ENCODE measurements around the gene R3HCC1L. TPM values are rescaled to one million over a fixed set of nuclear protein-coding genes. Genes with fewer than 3 reads are reported as not detected.

R3HCC1L gene
- total RNA-seq, 3 donors from 2014 or later (not counting 1 experiment from before 2014, with no cell fraction given) = 17.9 to 25.6 (median 23.3) TPM

GRCh38 chr10:98260350-98260749 is 125.9 kb downstream of the R3HCC1L start:
- no peak for ATAC-seq
- DNase-seq = no peak
- Mint-ChIP-seq H3K4me3 (no peak overlapping the region), H3K27ac (no peak overlapping the region), H3K4me1 (peaks cover 0 to 15% of the 10 kb centered on the region in 2 donors), H3K27me3 (ENCODE audit: low read depth in 2 of 2) (no peaks in the 10 kb centered on the region), H3K36me3 (no peaks in the 10 kb centered on the region), H3K9me3 (no peaks in the 10 kb centered on the region)
- Histone ChIP-seq H3K27me3 (ENCODE audit: control insufficient read depth, insufficient read depth, low read length) (no peaks in the 10 kb centered on the region), H3K27ac (ENCODE audit: low read length) (no peak overlapping the region), H3K9me3 (ENCODE audit: control insufficient read depth, insufficient read depth, low read length) (no peaks in the 10 kb centered on the region), H3K4me1 (ENCODE audit: control insufficient read depth, insufficient read depth, low read length) (peaks cover 11% of the 10 kb centered on the region), H3K36me3 (ENCODE audit: control insufficient read depth, insufficient read depth, low read length) (no peaks in the 10 kb centered on the region), H3K4me3 (ENCODE audit: low read length) (no peak overlapping the region)
- WGBS (ENCODE audit: insufficient coverage) = 85% methylated on average over 9 of the region's 9 CpGs
- intact Hi-C loops (cut with micrococcal nuclease) = no loop called here
- no peak for TF ChIP-seq CTCF (IDR thresholded peaks at IDR 0.05)

- Histone ChIP-seq H3K4me1 (ENCODE audit: control insufficient read depth, insufficient read depth, low read length) (peaks cover 8% of the 10 kb centered on the region), H3K36me3 (ENCODE audit: control insufficient read depth, insufficient read depth, low read length) (no peaks in the 10 kb centered on the region), H3K27ac (ENCODE audit: low read length) (no peak overlapping the region), H3K9me3 (ENCODE audit: control insufficient read depth, insufficient read depth, low read length) (no peaks in the 10 kb centered on the region), H3K27me3 (ENCODE audit: control insufficient read depth, insufficient read depth, low read length) (no peaks in the 10 kb centered on the region), H3K4me3 (ENCODE audit: low read length) (no peak overlapping the region)
- DNase-seq (no peak), ATAC-seq (no peak)
- Mint-ChIP-seq H3K4me3 (no peak overlapping the region), H3K9me3 (no peaks in the 10 kb centered on the region), H3K27me3 (ENCODE audit: low read depth in 2 of 2) (no peaks in the 10 kb centered on the region), H3K4me1 (peaks cover 0 to 15% of the 10 kb centered on the region in 2 donors), H3K36me3 (no peaks in the 10 kb centered on the region), H3K27ac (no peak overlapping the region)
- TF ChIP-seq CTCF (IDR thresholded peaks at IDR 0.05) = no peak
- WGBS (ENCODE audit: insufficient coverage) = 94% methylated on average over 14 of the region's 14 CpGs
- intact Hi-C loops (cut with micrococcal nuclease) = no loop called here
Measured at GRCh38 chr10:98260752-98261151, 126.3 kb downstream of the R3HCC1L start.

GRCh38 chr10:98261436-98262277 is 127.2 kb downstream of the R3HCC1L start:
- Histone ChIP-seq H3K36me3 (ENCODE audit: control insufficient read depth, insufficient read depth, low read length) (no peaks in the 10 kb centered on the region), H3K4me3 (ENCODE audit: low read length) (no peak overlapping the region), H3K27me3 (ENCODE audit: control insufficient read depth, insufficient read depth, low read length) (no peaks in the 10 kb centered on the region), H3K27ac (ENCODE audit: low read length) (no peak overlapping the region), H3K9me3 (ENCODE audit: control insufficient read depth, insufficient read depth, low read length) (no peaks in the 10 kb centered on the region), H3K4me1 (ENCODE audit: control insufficient read depth, insufficient read depth, low read length) (peaks cover 8% of the 10 kb centered on the region)
- TF ChIP-seq CTCF (IDR thresholded peaks at IDR 0.05) = no peak
- no peak overlapping the region for H3K27ac Mint-ChIP-seq
- H3K4me1 Mint-ChIP-seq = peaks cover 0 to 10% of the 10 kb centered on the region in 2 donors
- intact Hi-C loops (cut with micrococcal nuclease) = no loop called here
- H3K9me3 Mint-ChIP-seq = no peaks in the 10 kb centered on the region
- DNase-seq (no peak), ATAC-seq (no peak)
- WGBS (ENCODE audit: insufficient coverage) = 91% methylated on average over 15 of the region's 15 CpGs
- H3K4me3 Mint-ChIP-seq = no peak overlapping the region
- H3K36me3 Mint-ChIP-seq = no peaks in the 10 kb centered on the region
- H3K27me3 Mint-ChIP-seq (ENCODE audit: low read depth in 2 of 2) = peaks cover 0 to 7% of the 10 kb centered on the region in 2 donors
